Osteocyte (in vitro differentiated cells): ENCODE data around the gene NRG3. TPM values are rescaled to one million over a fixed set of nuclear protein-coding genes. Genes with fewer than 3 reads are reported as not detected.

Experiments used
- DNase-seq: peaks from one replicate; pipeline ENCODE4 v3.0.0; 2021; ENCODE audit warnings: mixed read lengths; ENCODE audit not compliant: unreplicated experiment; ENCODE audit errors: extremely low spot score
- H3K27ac Mint-ChIP-seq: one replicate; pipeline ENCODE4 v1.8.0; 2021; ENCODE audit warnings: mild to moderate bottlenecking, mixed read lengths; ENCODE audit not compliant: unreplicated experiment
- H3K27me3 Mint-ChIP-seq: one replicate; pipeline ENCODE4 v1.8.0; 2021; ENCODE audit warnings: mixed read lengths; ENCODE audit not compliant: unreplicated experiment
- H3K36me3 Mint-ChIP-seq: one replicate; pipeline ENCODE4 v1.8.0; 2021; ENCODE audit warnings: mixed read lengths; ENCODE audit not compliant: unreplicated experiment
- H3K4me1 Mint-ChIP-seq: one replicate; pipeline ENCODE4 v1.8.0; 2021; ENCODE audit warnings: mixed read lengths; ENCODE audit not compliant: unreplicated experiment
- H3K4me3 Mint-ChIP-seq: one replicate; pipeline ENCODE4 v1.8.0; 2021; ENCODE audit warnings: mild to moderate bottlenecking, moderate library complexity, mixed read lengths; ENCODE audit not compliant: unreplicated experiment
- H3K9me3 Mint-ChIP-seq: one replicate; pipeline ENCODE4 v1.8.0; 2021; ENCODE audit warnings: mixed read lengths; ENCODE audit not compliant: unreplicated experiment
- total RNA-seq: library from RNA; stranded (reverse); gene quantifications from 2 replicates; pipeline ENCODE4 v1.2.1, GENCODE V29; 2021
- TF ChIP-seq, protein P1 (sequence below): fragments of 200-600 bp; sonication (generic); IDR thresholded peaks from 2 replicates; pipeline ENCODE4 v1.5.0; 2021; ENCODE audit warnings: antibody characterized with exemption, mild to moderate bottlenecking, moderate library complexity

NRG3 gene
- total RNA-seq, 1 donor from 2014 or later, result not detected

DNA sequence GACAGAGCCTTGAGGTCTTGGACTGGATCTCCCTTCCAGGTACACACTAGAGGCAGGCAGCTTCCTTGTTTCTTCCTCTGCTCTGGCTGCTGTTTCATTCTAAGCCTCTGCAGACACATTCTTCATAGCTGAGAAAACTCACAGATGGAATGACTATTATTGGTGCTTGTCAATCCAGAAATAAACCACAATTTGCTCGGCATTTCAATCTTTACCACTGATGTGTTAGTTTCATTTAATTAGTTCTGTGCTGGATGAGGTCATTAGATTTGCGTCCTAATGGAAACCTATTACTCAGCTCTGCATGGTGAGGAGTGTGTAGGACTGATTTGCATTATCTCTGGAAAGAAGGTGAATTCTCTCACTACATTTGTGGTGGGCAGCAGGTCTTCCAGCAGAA is 392.5 kb downstream of the NRG3 start:
- Mint-ChIP-seq H3K4me3 (no peak overlapping the region), H3K27ac (no peak overlapping the region), H3K4me1 (no peaks in the 10 kb centered on the region), H3K27me3 (no peaks in the 10 kb centered on the region), H3K36me3 (no peaks in the 10 kb centered on the region), H3K9me3 (peaks cover 31% of the 10 kb centered on the region)
- DNase-seq, result no peak
- TF ChIP-seq, protein P1, sequence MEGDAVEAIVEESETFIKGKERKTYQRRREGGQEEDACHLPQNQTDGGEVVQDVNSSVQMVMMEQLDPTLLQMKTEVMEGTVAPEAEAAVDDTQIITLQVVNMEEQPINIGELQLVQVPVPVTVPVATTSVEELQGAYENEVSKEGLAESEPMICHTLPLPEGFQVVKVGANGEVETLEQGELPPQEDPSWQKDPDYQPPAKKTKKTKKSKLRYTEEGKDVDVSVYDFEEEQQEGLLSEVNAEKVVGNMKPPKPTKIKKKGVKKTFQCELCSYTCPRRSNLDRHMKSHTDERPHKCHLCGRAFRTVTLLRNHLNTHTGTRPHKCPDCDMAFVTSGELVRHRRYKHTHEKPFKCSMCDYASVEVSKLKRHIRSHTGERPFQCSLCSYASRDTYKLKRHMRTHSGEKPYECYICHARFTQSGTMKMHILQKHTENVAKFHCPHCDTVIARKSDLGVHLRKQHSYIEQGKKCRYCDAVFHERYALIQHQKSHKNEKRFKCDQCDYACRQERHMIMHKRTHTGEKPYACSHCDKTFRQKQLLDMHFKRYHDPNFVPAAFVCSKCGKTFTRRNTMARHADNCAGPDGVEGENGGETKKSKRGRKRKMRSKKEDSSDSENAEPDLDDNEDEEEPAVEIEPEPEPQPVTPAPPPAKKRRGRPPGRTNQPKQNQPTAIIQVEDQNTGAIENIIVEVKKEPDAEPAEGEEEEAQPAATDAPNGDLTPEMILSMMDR, result no peak

DNA sequence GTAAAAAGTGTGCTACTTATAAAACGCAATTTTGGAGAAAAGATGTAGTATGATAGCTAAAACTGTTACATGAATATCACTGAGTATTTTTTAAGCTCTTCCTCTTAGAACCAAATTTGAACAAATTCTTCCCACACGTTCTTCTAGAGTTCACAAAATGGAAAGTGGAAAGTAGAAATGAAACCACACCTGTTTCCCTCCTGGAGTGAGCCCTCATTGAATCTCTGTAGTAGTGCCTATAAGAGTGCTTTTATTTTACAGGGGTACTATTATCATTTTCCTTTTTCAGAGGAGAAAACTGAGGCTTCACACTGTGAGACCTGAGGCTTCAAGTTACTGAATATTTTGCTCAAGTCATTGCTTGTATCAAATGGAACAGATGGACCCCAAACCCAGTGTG is 393.0 kb downstream of the NRG3 start:
- Mint-ChIP-seq H3K4me1 (no peaks in the 10 kb centered on the region), H3K9me3 (peaks cover 30% of the 10 kb centered on the region), H3K36me3 (no peaks in the 10 kb centered on the region), H3K4me3 (no peak overlapping the region), H3K27ac (no peak overlapping the region), H3K27me3 (no peaks in the 10 kb centered on the region)
- TF ChIP-seq, protein P1, result no peak
- no peak for DNase-seq

DNA sequence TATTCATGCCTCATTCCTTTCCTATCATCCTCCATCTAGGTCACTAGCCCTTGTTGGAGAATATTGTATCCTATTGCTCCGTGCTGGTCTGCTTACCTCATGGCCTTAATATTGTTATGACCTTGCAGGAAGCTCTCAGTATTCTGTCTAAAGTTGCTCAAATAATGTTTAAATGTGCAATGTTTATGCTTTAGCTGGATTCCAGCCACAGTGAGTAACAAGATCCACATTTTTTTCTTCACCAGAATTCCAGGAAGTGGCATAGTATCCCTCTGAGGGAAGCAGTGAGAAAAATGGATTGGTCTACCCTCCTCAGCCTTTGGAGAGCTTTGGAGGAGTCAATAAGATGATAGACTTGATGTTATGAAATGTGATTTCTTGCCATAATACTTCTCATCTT is 402.6 kb downstream of the NRG3 start:
- Mint-ChIP-seq H3K36me3 (no peaks in the 10 kb centered on the region), H3K4me3 (no peak overlapping the region)

DNA sequence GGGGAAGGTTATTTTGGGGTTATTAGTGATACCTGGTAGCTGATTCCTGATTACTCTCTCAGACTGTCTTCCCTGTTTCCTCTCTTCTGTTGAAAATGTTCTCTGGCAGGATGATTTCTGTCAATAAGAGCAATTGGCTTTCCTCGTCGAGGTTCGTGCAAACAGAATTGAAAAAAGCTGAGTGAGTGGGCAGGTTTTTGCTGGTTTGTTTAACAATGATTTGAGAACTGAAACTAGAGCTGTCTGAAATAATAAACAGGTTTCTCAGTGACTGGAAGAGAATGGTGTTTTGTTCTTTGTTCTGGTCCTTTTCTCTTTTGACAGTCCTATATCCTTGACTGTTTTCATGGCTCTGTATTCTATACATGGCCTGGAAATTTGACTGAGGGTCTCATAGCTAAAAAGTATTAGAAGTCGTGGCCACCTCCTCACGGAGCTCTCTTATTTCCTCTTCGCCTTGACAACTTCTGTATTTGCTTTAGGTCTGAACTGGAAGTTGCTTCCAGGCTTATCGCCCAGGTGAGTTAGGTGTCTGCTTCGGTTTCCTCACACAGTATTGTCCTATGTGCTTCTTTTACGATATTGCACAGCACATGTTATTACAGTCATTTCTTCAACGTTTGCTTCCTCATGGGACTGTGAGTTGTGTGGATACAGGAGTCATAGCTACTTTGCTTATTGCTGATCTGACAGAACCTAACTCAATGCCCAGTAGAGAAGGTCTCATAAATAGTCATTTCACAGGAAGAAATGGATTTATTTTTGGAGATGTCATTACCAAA is 403.6 kb downstream of the NRG3 start:
- Mint-ChIP-seq H3K27ac (no peak overlapping the region), H3K4me1 (no peaks in the 10 kb centered on the region), H3K36me3 (no peaks in the 10 kb centered on the region), H3K9me3 (peaks cover 23% of the 10 kb centered on the region), H3K4me3 (no peak overlapping the region), H3K27me3 (no peaks in the 10 kb centered on the region)
- no peak for DNase-seq
- TF ChIP-seq, protein P1, result no peak

More for the DNA sequence above, 402.6 kb downstream of the NRG3 start:
- TF ChIP-seq, protein P1, result no peak
- Mint-ChIP-seq H3K4me1 (no peaks in the 10 kb centered on the region), H3K27ac (no peak overlapping the region), H3K9me3 (peaks cover 18% of the 10 kb centered on the region), H3K27me3 (no peaks in the 10 kb centered on the region)
- no peak for DNase-seq

DNA sequence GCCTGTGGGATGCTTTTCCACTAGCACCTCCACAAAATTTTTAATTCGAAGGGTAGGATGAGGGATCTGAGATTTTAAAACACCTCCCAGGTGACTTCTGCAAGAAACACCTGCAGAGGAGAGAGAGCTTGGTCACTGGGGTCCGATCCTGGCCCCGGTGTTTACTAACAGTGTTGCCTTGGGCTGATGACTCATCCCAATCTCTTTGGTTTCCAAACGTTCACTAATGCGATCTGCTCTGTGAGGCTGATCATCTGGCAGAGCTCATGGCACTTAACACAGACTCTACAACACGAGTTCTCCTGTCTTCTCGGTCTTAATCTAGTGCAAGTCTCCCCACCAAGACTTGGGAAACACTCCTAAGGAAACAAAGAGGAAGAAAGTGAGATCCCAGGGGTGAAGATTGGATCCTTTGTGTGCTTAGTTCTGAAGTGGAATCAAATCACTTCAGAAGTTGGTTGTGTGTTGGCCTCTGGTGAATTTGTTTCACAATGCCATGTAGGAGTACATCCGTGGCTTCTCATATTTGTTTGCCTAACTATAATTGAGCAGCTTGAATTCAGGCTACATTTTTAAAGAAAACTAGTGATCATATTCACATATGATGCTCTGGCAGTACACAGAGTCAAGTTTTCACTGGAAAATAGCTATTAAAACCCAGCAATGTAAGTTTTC is 407.9 kb downstream of the NRG3 start:
- DNase-seq, result no peak
- Mint-ChIP-seq H3K27ac (no peak overlapping the region), H3K9me3 (peaks cover 31% of the 10 kb centered on the region)

More for the DNA sequence above, 407.9 kb downstream of the NRG3 start:
- H3K4me3 Mint-ChIP-seq, result no peak overlapping the region
- no peaks in the 10 kb centered on the region for H3K27me3 Mint-ChIP-seq
- TF ChIP-seq, protein P1, result no peak
- no peaks in the 10 kb centered on the region for H3K36me3 Mint-ChIP-seq
- H3K4me1 Mint-ChIP-seq, result no peaks in the 10 kb centered on the region
